Activated CD8-positive, alpha-beta memory T cell treated with anti-CD3 and anti-CD28 coated beads, Interleukin-2, amount 50 U/mL, for 24 hours (primary cell): ENCODE measurements around the gene SH2D4B.

Source experiments
- DNase-seq: peaks from one replicate; pipeline ENCODE4 v3.0.0-alpha.2; 2020; ENCODE audit errors: extremely low read depth

Gene SH2D4B

DNA sequence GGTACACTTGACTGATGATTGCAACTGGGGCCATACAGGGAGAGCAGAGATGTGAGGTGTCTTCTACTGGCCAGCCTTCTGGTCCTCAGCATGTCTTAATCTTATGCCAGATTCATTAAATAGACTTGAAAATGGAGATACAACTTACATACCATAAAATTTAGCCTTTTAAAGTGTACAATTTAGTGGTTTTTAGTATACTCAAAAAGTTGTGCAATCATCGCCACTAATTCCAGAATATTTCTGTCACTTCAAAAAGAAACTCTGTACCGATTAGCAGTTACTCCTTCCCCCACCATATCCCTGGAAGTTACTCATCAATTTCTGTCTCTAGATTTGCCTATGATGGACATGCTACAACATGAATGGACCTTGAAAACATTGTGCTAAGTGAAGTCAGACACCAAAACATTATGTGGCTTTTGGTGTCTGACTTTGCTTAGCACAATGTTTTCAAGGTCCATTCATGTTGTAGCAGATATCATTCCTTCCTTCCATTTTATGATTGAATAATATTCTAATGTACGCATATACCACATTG is 53.0 kb downstream of the SH2D4B start:
- no peak for DNase-seq

DNA sequence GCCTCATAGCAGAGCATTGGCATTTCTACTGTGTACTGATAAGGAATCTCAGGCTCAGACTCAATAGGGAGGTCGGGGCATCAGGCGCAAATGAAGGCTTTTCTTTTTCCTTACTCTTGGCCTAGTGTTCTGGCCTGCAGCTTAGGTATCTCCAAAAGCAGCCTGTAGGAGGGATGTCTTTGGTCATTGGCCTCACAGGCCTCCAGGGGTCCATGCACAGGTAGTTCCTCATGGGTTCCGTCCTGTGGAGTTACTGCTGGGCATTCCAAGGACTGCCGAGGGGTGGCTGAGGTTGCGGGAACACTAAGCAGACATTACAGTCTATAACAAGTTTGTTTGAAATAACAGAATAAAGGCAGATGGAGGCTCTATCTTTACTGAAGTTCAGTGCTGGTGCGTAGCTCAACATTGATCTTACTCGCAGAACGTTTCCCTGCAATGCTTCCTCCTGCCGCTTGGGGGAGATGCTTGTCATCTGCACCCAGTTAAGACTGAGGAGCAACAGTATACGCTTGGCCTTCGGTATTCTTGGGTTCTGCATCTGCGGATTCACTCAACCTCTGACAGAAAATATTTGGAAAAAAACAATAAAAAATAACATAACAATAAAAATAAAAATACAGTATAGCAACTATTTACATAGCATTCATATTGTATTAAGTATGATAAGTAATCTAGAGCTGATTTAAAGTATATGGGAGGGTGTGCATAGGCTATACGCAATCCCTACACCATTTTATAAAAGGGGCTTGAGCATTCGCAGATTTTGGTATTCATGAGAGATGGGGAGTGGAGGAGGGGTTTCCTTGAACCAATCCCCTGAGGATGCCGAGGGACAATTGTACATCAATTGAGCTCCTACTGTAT is 58.9 kb downstream of the SH2D4B start:
- DNase-seq, result no peak

DNA sequence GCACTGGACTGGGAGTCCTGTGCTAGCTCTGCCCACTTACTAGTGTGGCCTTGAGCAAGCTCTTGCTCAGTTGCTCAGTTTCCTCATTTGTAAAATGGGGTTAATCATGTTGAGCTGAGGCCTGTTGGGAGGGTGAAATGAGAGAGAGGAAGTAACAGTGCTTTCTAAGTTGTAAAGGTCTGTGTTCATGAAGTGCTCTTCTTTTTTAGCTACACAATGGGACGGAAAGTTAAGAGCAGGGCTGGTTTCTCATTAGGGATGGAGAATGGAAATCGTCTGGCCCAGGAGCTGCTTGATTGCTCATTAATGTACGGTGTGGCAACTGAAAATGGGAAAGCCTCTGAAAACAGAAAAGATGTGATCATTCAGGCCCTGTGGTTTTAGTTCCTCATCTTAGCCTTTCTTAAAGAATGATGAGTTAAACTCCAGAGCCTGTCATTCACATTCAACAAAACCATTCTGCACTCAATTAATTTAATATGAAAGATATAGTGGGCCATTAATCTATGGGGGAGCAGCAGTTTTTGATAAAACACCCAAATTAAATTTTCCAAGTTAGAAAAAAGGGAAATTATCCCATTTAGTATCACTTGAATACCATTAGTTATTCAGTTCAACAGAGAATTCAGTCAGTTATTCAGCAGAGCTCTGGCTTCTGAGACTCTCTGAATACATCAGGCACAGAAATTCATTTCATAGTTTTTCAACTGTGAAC is 60.5 kb downstream of the SH2D4B start:
- no peak for DNase-seq

GRCh38 chr10:80598951-80599350 is 61.2 kb downstream of the SH2D4B start:
- DNase-seq, result no peak

GRCh38 chr10:80599424-80599847 is 61.7 kb downstream of the SH2D4B start:
- DNase-seq, result no peak

DNA sequence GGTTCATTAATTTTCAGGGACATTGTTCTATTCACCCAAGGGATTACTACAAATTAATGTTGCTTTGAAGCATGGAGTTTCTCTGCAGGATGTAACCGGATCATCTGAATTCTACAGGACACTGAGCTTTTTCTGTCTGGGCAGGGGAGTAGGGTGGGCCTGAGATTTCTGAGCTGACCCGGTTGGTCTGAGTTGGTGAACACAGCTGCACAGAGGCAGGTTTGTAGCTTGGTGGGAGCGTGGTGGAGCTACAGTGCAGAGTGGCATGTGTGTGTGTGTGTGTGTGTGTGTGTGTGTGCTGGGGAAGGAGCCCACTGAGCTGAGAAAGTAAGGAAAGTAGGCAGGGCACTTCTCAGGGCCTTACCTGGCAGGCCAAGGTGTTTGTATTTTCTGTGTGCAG is 62.6 kb downstream of the SH2D4B start:
- no peak for DNase-seq

GRCh38 chr10:80602881-80603280 is 65.2 kb downstream of the SH2D4B start:
- DNase-seq, result no peak

- no peak for DNase-seq
These were observed 65.8 kb downstream of the SH2D4B start for GRCh38 chr10:80603516-80603915.

- DNase-seq, result no peak
These were observed 71.0 kb downstream of the SH2D4B start for GRCh38 chr10:80608706-80609105.

- no peak for DNase-seq
These were observed 71.6 kb downstream of the SH2D4B start for GRCh38 chr10:80609331-80609730.

DNA sequence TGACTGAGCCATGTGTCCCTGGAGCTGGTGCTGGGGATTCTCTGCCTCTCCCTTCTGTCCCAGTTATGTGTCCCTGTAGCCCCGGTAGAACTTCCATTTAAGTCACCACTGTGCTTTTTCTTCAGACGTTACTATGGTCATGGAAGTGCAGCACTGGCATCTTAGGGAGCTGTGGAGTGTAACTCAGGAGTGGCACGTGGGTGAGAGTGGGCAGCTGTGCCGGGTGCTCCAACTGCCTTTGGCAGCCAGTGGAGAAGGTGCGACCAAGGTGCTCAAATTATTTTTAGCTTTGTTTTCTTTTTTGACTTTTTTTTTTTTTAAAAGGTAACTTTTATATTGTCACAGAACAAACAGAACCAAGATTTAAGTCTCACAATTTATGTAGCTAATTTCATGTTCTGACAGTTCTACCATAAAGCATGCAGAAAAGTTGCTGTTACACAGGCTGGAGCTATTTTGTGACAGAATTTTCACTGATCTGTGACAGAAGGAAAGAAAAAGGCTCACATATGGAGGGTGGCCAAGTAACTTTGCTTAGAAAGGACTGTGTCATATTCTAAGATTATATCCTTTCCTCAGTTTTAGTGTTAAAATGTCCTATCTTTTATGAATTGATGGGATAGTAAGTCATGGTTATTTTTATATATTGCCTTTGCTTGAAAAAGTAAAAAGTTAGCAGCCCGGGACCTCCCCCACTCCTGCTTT is 73.9 kb downstream of the SH2D4B start:
- DNase-seq, result no peak

GRCh38 chr10:80612261-80612660 is 74.6 kb downstream of the SH2D4B start:
- no peak for DNase-seq

- DNase-seq, result no peak
These were observed 75.9 kb downstream of the SH2D4B start for GRCh38 chr10:80613466-80614170.

DNA sequence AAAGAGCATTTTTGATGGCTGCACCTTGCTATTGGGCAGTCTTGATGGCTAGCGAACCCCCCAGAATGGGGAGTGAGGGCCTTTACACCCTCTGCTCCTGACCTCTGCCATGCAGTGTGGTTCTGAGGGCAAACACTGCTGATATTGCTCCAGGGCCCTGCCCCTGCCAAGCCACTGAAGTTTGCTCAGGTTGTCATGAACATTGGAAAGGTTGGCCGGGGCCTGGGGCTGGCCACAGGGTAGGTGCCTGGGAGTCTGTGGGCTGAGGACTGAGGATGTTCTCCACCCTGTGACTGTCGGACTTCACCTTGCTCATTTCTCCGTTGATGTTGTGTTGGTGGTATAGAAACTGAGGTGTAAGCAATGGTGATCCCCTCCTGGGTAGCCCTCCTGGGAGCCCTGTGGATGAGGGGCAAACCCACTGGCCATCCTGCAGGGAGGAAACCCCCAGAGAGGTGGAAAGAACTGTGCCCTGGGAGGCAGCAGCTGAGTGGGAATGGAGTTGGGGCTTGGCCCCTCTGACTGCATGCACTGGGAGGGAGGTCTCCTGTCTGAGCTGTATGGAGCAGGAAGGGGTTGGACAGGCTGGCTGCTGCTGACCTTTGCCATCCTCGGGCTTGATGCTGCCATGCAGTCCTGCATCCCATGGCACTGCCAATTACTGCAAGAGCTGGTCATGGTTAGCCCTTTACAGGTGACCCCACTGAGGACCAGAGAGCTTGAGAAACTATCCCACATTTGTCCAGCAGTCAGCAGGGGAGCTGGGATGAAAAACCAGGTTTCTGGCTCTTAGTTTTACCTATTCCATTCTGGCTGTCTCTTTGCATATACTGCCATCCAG is 77.1 kb downstream of the SH2D4B start:
- DNase-seq, result no peak

DNA sequence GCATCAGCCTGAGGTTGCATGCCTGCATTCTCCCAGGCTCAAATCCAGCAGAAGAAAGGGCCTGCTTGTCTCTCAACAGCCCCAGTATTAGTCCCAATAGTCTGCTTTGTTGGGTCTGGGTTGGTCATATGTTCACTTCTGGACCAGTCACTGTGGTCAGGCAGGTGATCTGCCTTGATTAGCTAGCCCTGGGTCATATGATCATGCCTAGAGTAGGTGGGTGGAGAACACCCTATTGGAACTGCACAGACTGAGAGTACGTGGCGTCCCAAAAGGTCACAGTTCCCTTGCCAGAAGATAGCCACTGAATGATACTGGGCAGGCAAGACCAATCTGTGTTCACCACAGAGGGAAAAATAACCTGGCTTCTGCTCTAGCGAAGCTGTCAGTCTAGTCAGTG is 80.1 kb downstream of the SH2D4B start:
- DNase-seq, result no peak

DNA sequence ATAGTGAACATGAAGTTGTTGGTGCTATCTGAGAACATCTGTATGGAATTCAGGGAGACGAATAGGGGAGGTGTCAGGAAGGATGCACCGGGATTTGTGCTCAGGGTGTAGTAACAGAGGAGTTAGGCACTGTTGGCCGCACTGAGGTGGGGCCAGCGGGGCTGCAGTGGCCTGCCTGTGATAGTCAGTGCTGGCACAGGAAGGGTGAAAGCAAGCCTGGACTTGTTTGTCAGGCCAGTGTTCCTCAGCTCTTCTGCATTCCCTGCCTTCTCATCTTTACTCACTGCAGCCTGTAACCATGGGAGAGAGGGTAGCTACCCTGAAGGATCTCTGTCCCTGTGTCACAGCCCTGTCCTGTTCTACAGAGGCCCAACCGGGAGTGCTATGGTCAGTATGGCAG is 81.3 kb downstream of the SH2D4B start:
- no peak for DNase-seq

- DNase-seq, result no peak
These were observed 84.5 kb downstream of the SH2D4B start for GRCh38 chr10:80622153-80622552.

- no peak for DNase-seq
These were observed 92.6 kb downstream of the SH2D4B start for GRCh38 chr10:80630324-80630723.

- DNase-seq, result no peak
These were observed 95.0 kb downstream of the SH2D4B start for GRCh38 chr10:80632742-80633141.

GRCh38 chr10:80633383-80633860 is 95.7 kb downstream of the SH2D4B start:
- no peak for DNase-seq

GRCh38 chr10:80633910-80634309 is 96.2 kb downstream of the SH2D4B start:
- no peak for DNase-seq
